Naive B cell (primary cell): ENCODE data around the gene RCC1. TPM values are rescaled to one million over a fixed set of nuclear protein-coding genes. Genes with fewer than 3 reads are reported as not detected.
"Not testable (repeated sequence)": the region's sequence is repeated elsewhere in the genome, so short reads cannot be mapped to it uniquely, and the experiment has no call there.

Experiments
- ATAC-seq, 2 donors: fragments of 150-1000 bp; cut with Tn5 transposase; 2 replicates each; pipeline ENCODE4 v1.10.0; 2021; ENCODE audit warnings: low read depth in 2 of 2, mild to moderate bottlenecking in 2 of 2, moderate library complexity in 2 of 2
- DNase-seq: peaks from one replicate; pipeline ENCODE4 v3.0.0; 2022
- H3K27ac Mint-ChIP-seq, 6 donors: one replicate each; pipeline ENCODE4 v1.8.0; 2020 to 2022; ENCODE audit warnings: mild to moderate bottlenecking in 6 of 6, mixed read lengths in 6 of 6, moderate library complexity in 5 of 6, inconsistent platforms in 2 of 6
- H3K27me3 Mint-ChIP-seq, 3 donors: one replicate each; pipeline ENCODE4 v1.8.0; 2021 to 2022; ENCODE audit warnings: mixed read lengths in 3 of 3, mild to moderate bottlenecking in 1 of 3
- H3K36me3 Mint-ChIP-seq, 2 donors: one replicate each; pipeline ENCODE4 v1.8.0; 2020 to 2022; ENCODE audit warnings: mixed read lengths in 2 of 2, inconsistent platforms in 1 of 2, mild to moderate bottlenecking in 1 of 2
- H3K4me1 Mint-ChIP-seq, 3 donors: one replicate each; pipeline ENCODE4 v1.8.0; 2020 to 2022; ENCODE audit warnings: mixed read lengths in 3 of 3, inconsistent platforms in 1 of 3, mild to moderate bottlenecking in 1 of 3, moderate library complexity in 1 of 3
- H3K4me3 Mint-ChIP-seq, 8 donors: one replicate each; pipeline ENCODE4 v1.8.0; 2020 to 2022; ENCODE audit warnings: mild to moderate bottlenecking in 8 of 8, mixed read lengths in 8 of 8, moderate library complexity in 8 of 8, inconsistent platforms in 2 of 8
- H3K9me3 Mint-ChIP-seq, 7 donors: one replicate each; pipeline ENCODE4 v1.8.0; 2020 to 2022; ENCODE audit warnings: mixed read lengths in 7 of 7, mild to moderate bottlenecking in 5 of 7, inconsistent platforms in 2 of 7, moderate library complexity in 1 of 7
- polyA plus RNA-seq, 6 donors: library from polyadenylated mRNA; unstranded; fragments of 300-500 nt; fragmentation: Illumina TruSeq; gene quantifications; one replicate each; pipeline ENCODE4 v1.2.3, GENCODE V29; 2021; ENCODE audit warnings: low read depth in 6 of 6

Gene RCC1, protein sequence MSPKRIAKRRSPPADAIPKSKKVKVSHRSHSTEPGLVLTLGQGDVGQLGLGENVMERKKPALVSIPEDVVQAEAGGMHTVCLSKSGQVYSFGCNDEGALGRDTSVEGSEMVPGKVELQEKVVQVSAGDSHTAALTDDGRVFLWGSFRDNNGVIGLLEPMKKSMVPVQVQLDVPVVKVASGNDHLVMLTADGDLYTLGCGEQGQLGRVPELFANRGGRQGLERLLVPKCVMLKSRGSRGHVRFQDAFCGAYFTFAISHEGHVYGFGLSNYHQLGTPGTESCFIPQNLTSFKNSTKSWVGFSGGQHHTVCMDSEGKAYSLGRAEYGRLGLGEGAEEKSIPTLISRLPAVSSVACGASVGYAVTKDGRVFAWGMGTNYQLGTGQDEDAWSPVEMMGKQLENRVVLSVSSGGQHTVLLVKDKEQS
- polyA plus RNA-seq: 10 to 100 TPM in 3 of 6 donors, 1 to 10 TPM in 3; 3.8 to 12.2 (median 9.5) TPM

DNA sequence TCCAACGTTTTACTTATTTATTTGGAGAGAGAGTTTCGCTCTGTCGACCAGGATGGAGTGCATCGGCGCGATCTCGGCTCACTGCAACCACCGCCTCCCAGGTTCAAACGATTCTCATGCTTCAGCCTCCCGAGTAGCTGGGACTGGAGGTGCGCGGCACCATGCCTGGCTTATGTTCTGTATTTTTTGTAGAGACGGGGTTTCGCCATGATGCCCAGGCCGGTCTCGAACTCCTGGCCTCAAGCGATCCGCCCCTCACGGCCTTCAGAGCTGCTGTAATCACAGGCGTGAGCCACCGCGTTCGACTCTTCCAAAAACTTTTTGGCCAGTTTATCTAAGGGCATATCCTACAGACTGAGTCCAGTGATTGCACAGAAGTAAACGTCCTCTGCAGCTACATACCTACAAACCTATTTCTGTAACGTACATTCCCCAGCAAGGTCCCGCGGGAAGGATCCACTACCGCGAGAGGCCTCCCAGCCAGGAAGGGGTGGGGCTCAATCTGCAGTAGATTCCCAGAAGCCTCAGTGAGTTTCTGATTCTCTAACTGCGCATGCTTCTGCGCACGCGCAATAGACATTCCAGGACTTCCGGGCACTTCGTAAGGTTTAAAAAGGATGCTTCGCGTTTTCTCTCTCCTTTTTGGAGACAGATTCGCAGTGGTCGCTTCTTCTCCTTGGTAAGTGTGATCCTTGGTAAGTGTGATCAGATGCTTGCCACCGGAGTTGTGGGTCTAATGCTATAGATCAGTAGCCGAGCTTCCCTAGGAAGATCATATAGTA lies at the start of gene RCC1:
TSS of gene RCC1 (plus strand) at position 638 of the 782 bp plus-strand sequence. CDS start 23,824 bp downstream, outside the sequence.
- H3K9me3 Mint-ChIP-seq: no peaks in the 10 kb centered on the region
- peak within 1 kb of the TSS; percentile 92 to 100 (median 98) for H3K4me3 Mint-ChIP-seq
- H3K4me1 Mint-ChIP-seq: peaks cover 30 to 54% (median 30%) of the 10 kb centered on the region in 3 donors
- H3K36me3 Mint-ChIP-seq: peaks cover 12 to 19% of the 10 kb centered on the region in 2 donors
- peak; percentile 95 for DNase-seq
- H3K27ac Mint-ChIP-seq: peak within 1 kb of the TSS; percentile 91 to 99 (median 98)
- ATAC-seq: peak; percentile 95 to 96
- H3K27me3 Mint-ChIP-seq: no peaks in the 10 kb centered on the region

- ATAC-seq (no peak), DNase-seq (no peak)
- no peaks in the 10 kb centered on the region for H3K27me3 Mint-ChIP-seq
- peak overlapping the region in 2 of 6 donors; percentile 45 to 91 for H3K27ac Mint-ChIP-seq
- H3K4me1 Mint-ChIP-seq: peaks cover 0 to 12% (median 8%) of the 10 kb centered on the region in 3 donors
- H3K36me3 Mint-ChIP-seq: peaks cover 0 to 8% of the 10 kb centered on the region in 2 donors
- H3K9me3 Mint-ChIP-seq: no peaks in the 10 kb centered on the region
- H3K4me3 Mint-ChIP-seq: no peak overlapping the region
These were observed 49.8 kb upstream of the RCC1 start for GRCh38 chr1:28456078-28456477.

- peaks cover 0 to 8% of the 10 kb centered on the region in 2 donors for H3K36me3 Mint-ChIP-seq
- no peak for ATAC-seq
- H3K27ac Mint-ChIP-seq: peak overlapping the region in 1 of 6 donors; percentile 42
- H3K27me3 Mint-ChIP-seq: no peaks in the 10 kb centered on the region
- no peak overlapping the region for H3K4me3 Mint-ChIP-seq
- no peaks in the 10 kb centered on the region for H3K9me3 Mint-ChIP-seq
- peaks cover 0 to 12% (median 8%) of the 10 kb centered on the region in 3 donors for H3K4me1 Mint-ChIP-seq
- no peak for DNase-seq
These were observed 48.2 kb upstream of the RCC1 start for GRCh38 chr1:28457678-28458077.

DNA sequence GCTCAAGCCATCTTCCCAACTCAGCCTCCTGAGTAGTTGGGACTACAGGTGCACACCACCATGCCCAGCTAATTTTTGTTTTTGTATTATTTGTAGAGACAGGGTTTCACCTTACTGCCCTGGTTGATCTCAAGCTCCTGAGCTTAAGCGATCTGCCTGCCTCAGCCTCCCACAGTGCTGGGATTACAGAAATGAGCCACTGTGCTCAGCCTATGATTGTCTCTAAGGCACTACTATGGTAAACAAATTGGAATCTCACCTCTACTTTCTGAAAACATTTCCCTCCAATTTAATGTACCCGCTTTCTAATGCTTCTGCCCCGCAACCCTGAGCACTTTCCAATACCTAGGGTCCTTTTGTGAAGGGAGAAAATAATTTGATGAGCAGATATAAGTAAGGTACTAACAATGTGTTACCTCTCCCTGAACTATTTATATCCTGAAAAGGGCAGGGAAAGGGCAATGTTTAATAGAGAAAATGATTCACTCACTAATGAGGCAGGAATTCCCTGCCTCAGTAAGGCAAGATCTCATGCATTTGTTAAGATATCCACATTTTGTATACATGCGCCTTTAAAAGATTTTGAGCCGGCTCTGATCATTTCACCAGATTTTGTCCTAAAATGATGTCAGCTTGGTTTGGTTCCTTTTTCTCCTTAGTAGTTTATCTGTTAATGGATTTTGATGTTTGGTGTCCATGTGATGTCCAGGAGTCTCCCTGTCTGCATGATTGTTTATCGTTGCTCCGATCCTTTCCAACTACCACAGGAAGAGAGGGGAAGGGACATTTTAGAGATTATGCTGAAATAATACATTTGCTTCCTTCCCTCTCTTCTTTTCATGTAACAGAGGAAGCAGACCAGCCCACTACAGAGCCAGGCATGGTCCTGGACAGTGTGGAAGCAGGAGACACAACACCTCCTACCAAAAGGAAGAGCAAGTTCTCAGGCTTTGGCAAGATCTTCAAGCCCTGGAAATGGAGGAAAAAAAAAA lies 47.3 kb upstream of the RCC1 start:
- Mint-ChIP-seq H3K27me3 (no peaks in the 10 kb centered on the region), H3K4me3 (no peak overlapping the region), H3K4me1 (peaks cover 0 to 7% (median 3%) of the 10 kb centered on the region in 3 donors), H3K27ac (peak overlapping the region in 1 of 6 donors; percentile 32), H3K36me3 (peaks cover 0 to 2% of the 10 kb centered on the region in 2 donors), H3K9me3 (no peaks in the 10 kb centered on the region)
- no peak for DNase-seq
- ATAC-seq: no peak

DNA sequence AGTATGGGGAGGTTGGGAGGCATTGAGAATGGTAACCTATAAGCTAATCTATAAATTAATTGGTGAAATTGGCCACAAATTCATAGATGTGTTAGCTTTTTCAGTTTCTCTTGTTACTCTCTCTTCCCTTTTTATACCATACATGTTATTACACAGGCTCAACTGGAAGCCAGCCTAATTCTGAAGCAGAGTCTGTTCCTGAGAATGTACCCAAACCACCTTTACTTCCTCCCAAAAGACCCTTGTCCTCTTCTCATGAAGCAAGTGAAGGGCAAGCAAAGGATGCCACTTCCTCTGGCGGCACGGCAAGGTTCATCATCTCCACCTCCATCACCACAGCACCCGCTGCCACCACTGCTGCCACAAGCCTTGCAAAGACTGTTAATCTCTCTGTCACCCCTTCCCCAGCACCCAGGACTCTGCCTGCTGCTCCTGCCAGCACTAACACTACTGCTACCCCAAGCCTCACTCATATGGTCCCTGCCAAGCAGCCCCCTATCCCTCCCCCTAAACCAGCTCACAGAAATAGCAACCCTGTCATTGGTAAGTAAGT lies 39.5 kb upstream of the RCC1 start:
- no peaks in the 10 kb centered on the region for H3K27me3 Mint-ChIP-seq
- peaks cover 7 to 10% of the 10 kb centered on the region in 2 donors for H3K36me3 Mint-ChIP-seq
- ATAC-seq (no peak), DNase-seq (no peak)
- H3K9me3 Mint-ChIP-seq: no peaks in the 10 kb centered on the region
- H3K4me1 Mint-ChIP-seq: no peaks in the 10 kb centered on the region
- H3K4me3 Mint-ChIP-seq: peak overlapping the region in 1 of 8 donors; percentile 25
- peak overlapping the region in 1 of 6 donors; percentile 33 for H3K27ac Mint-ChIP-seq

DNA sequence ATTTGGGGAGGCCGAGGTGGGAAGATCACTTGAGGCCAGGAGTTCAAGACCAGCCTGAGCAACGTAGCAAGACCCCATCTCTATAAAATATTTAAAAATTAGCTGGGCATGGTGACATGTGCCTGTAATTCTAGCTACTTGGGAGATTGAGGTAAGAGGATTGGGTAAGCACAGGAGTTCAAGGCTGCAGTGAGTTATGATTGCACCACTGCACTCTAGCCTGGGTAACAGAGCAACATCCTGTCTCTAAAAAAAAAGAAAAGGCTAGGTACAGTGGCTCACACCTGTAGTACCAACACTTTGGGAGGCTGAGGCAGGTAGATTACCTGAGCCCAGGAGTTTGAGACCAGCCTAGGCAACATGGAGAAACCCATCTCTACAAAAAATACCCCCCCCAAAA lies 35.7 kb upstream of the RCC1 start:
- Mint-ChIP-seq H3K27ac (no peak overlapping the region), H3K9me3 (no peaks in the 10 kb centered on the region), H3K36me3 (peaks cover 7 to 10% of the 10 kb centered on the region in 2 donors), H3K4me3 (no peak overlapping the region), H3K4me1 (no peaks in the 10 kb centered on the region), H3K27me3 (no peaks in the 10 kb centered on the region)
- ATAC-seq (no peak), DNase-seq (no peak)

DNA sequence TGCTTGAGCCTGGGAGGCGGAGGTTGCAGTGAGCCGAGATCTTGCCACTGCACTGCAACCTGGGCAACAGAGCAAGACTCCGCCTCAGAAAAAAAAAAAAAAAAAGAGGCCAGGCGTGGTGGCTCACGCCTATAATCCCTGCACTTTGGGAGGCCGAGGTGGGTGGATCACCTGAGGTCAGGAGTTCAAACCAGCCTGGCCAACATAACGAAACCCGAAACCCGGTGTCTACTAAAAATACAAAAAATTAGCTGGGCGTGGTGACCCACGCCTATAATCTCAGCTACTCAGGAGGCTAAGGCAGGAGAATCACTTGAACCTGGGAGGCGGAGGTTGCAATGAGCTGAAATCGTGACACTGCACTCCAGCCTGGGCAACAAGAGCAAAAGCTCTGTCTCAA lies 26.3 kb upstream of the RCC1 start:
- not testable (repeated sequence) for H3K27ac Mint-ChIP-seq

GRCh38 chr1:28480308-28480707 lies 25.5 kb upstream of the RCC1 start:
- DNase-seq: no peak
- Mint-ChIP-seq H3K9me3 (no peaks in the 10 kb centered on the region), H3K4me1 (no peaks in the 10 kb centered on the region), H3K27me3 (no peaks in the 10 kb centered on the region), H3K27ac (peak overlapping the region in 1 of 6 donors; percentile 32), H3K36me3 (peaks cover 10 to 14% of the 10 kb centered on the region in 2 donors), H3K4me3 (no peak overlapping the region)
- no peak for ATAC-seq

More for the DNA sequence above, 26.3 kb upstream of the RCC1 start:
- ATAC-seq, H3K4me3 Mint-ChIP-seq, H3K27me3 Mint-ChIP-seq, H3K4me1 Mint-ChIP-seq, H3K9me3 Mint-ChIP-seq, DNase-seq: not testable (repeated sequence)
- peaks cover 10 to 14% of the 10 kb centered on the region in 2 donors for H3K36me3 Mint-ChIP-seq

DNA sequence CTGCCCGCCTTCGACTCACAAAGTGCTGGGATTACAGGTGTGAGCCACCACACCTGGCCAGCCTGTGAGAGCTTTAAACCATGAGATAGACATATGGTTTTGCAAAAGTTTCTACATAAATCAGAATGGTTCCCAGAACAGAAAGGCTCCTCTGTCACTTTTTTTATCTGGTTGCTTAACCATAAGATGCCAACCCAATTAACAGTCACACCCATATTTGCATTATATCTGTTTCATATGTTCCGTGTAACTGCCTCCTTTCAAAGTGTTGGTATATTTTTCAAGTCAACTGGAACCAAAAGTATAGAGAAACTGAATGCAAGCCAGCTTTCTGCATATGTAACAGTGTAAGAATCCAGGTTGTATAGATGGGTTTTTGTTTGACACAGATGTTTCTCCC lies 23.7 kb upstream of the RCC1 start:
- no peaks in the 10 kb centered on the region for H3K27me3 Mint-ChIP-seq
- H3K4me3 Mint-ChIP-seq: no peak overlapping the region
- no peaks in the 10 kb centered on the region for H3K4me1 Mint-ChIP-seq
- DNase-seq (no peak), ATAC-seq (no peak)
- peaks cover 10 to 14% of the 10 kb centered on the region in 2 donors for H3K36me3 Mint-ChIP-seq
- no peaks in the 10 kb centered on the region for H3K9me3 Mint-ChIP-seq
- peak overlapping the region in 1 of 6 donors; percentile 22 for H3K27ac Mint-ChIP-seq

GRCh38 chr1:28482702-28483101 lies 23.1 kb upstream of the RCC1 start:
- Mint-ChIP-seq H3K27ac (no peak overlapping the region), H3K36me3 (peaks cover 10 to 13% of the 10 kb centered on the region in 2 donors), H3K27me3 (no peaks in the 10 kb centered on the region), H3K9me3 (no peaks in the 10 kb centered on the region), H3K4me1 (no peaks in the 10 kb centered on the region), H3K4me3 (peak overlapping the region in 1 of 8 donors; percentile 21)
- no peak for DNase-seq
- no peak for ATAC-seq

DNA sequence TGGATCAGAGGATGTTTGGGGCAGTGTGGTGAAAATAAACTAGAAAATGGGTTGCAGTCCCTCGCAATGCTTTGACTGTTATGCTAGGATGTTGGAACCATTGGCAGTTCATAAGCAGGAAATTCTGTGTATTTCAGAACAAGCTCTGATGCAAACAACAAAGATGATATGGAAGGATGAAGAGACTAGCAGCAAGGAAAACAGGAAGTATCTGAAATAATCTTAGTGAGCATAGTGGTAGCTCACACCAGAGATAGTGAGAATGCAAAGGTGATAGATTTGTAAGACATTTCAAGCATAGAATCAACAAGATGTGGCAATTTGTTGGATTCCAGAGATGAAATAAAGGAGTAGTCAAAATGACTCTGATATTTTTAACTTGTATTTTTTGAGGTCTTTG lies 11.1 kb upstream of the RCC1 start:
- no peaks in the 10 kb centered on the region for H3K4me1 Mint-ChIP-seq
- no peaks in the 10 kb centered on the region for H3K9me3 Mint-ChIP-seq
- DNase-seq (no peak), ATAC-seq (no peak)
- no peaks in the 10 kb centered on the region for H3K27me3 Mint-ChIP-seq
- no peak overlapping the region for H3K4me3 Mint-ChIP-seq
- peak overlapping the region in 3 of 6 donors; percentile 12 to 96 (median 73) for H3K27ac Mint-ChIP-seq
- peaks cover 5 to 9% of the 10 kb centered on the region in 2 donors for H3K36me3 Mint-ChIP-seq

DNA sequence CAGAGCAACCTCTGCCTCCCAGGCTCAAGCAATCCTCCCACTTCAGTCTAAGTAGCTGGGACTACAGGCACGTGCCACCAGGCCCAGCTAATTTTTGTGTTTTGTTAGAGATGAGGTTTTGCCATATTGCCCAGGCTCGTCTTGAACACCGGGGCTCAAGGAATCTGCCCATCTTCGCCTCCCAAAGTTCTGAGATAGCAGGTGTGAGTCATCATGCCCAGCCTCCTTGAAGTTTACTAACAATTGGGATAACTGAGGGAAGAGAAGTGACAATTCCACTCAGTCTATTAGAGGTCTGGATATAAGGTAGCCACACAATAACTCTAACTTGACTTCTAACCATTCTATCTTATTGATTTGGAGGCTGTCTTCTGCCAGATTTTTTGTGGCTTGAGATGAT lies 6.3 kb upstream of the RCC1 start:
- peaks cover 5 to 9% of the 10 kb centered on the region in 2 donors for H3K36me3 Mint-ChIP-seq
- DNase-seq: no peak
- H3K27me3 Mint-ChIP-seq: no peaks in the 10 kb centered on the region
- ATAC-seq: no peak
- no peak overlapping the region for H3K4me3 Mint-ChIP-seq
- H3K4me1 Mint-ChIP-seq: peaks cover 0 to 2% (median 0%) of the 10 kb centered on the region in 3 donors
- no peaks in the 10 kb centered on the region for H3K9me3 Mint-ChIP-seq
- no peak overlapping the region for H3K27ac Mint-ChIP-seq
